GF-D8 (cell line): ENCODE results near the gene RAB7B.
A peak's percentile ranks its signal among the peaks of the same experiment; 100 is the strongest.
"Not testable (repeated sequence)": the region's sequence is repeated elsewhere in the genome, so short reads cannot be mapped to it uniquely, and the experiment has no call there.

Source experiments
- DNase-seq: peaks from one replicate; lab custom pipeline; 2025; lab: John Stamatoyannopoulos, UW

Gene RAB7B

DNA sequence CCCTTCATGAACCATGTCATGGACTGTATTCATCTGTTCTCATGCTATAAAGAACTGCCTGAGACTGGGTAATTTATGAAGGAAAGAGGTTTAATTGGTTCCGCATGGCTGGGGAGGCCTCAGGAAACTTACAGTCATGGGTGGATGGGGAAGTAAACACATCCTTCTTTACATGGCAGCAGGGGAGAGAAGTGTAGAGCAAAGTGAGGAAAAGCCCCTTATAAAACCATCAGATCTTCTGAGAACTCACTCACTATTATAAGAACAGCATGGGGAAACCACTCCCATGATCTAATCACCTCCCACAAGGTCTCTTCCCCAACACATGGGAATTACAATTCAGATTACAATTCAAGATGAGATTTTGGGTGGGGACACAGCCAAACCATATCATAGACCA, 6.6 kb downstream of the RAB7B start:
- DNase-seq = not testable (repeated sequence)

GRCh38 chr1:205994346-205994745, 8.8 kb downstream of the RAB7B start:
- no peak for DNase-seq

DNA sequence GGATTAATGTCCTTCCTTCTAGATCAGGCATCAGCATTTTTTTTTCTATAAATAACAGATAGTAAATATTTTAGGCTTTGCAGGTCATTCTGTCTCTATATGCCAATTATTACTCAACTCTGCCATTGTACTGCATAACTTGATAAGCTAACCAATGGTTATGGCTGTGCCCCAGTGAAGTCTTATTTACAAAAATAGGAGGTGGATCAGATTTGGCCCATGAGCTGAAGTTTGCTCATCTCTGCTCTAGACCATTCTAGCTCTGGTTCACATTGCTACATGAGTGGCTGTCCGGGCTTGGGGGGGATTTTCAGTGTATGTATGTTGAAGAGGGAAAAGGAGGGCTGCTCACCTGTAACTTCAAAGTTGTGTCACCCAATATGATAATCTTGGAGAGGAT, 10.1 kb downstream of the RAB7B start:
- DNase-seq = no peak

- DNase-seq = no peak
These were observed 10.8 kb downstream of the RAB7B start for GRCh38 chr1:205992218-205992882.

GRCh38 chr1:205991237-205991636, 12.0 kb downstream of the RAB7B start:
- DNase-seq = no peak

DNA sequence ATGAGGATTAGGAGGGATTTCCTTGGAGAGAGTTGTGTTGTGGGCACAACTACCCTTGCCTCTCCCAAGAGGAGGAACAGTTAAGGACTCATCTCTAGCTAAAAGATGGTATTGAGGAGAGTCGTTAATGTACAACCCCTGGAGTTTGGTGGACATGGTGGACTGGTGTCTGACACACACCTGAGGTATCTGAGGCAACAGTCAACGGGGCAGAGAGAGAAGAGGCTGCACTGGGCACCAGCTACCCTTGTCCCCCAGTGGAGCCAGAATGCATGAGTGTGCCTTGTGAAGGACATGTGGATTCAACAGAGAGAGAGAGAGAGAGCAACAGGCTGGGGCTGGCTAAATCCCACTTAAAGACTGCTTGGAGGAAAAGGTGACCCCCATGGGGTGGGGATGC, 13.0 kb downstream of the RAB7B start:
- no peak for DNase-seq

DNA sequence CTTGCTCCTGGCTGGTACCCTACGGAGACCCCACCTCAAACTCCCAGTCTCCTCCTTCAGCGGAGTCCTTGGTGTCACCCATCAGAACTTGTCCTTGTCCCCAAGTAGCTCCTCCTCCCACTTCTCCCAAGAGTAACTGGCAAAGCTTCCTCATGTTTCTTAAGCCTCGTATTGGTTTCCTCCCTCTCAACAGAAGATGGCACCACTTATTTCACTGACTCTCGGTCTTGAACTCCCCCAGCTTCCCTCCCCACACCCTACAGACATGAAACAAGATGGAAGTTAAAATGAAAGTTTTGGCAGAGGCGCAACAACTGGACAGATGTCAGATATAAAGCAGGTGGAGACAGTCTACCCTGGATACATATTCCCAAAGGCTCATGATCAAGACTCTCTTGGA, 13.4 kb downstream of the RAB7B start:
- DNase-seq = no peak

DNA sequence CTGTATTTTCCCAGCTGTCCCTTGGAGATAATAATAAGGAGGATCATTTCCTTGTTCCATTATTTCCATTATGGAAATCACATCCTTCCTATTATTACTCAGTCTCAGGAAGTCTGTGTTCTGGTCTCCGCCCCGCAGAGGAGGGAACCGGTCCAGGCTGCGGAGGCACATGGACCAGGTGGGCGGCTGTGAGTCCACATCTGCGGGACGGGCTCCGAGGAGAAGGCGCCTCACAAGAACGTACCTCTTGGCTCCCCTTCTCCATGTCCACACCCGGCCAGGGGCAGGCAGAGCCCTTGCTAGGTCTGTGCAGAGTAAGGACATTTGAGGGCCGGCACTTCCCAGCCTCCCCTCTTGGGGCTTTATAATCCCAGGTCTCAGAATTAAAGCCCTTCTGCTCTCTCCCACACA, 14.6 kb downstream of the RAB7B start:
- no peak for DNase-seq

DNA sequence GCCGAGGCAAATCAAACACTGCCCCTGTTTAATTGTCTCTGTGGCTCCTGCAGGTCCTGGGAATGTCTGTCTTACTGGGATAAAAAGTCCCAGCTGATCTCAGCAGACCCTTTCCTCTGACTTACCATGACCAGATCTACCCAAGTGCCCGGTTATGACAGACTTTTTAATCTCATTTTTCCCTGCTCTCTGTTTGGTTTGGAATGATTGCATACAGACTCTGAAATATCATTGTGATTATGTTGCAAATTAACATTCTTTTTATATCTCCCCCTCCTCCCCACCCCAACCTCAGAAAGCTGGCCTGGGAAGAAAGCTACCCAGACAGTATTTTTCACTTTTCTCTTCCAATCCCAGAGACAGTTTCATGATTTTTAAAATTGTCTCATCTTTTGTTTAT, 16.3 kb downstream of the RAB7B start:
- no peak for DNase-seq

GRCh38 chr1:205986292-205986691, 16.9 kb downstream of the RAB7B start:
- no peak for DNase-seq

DNA sequence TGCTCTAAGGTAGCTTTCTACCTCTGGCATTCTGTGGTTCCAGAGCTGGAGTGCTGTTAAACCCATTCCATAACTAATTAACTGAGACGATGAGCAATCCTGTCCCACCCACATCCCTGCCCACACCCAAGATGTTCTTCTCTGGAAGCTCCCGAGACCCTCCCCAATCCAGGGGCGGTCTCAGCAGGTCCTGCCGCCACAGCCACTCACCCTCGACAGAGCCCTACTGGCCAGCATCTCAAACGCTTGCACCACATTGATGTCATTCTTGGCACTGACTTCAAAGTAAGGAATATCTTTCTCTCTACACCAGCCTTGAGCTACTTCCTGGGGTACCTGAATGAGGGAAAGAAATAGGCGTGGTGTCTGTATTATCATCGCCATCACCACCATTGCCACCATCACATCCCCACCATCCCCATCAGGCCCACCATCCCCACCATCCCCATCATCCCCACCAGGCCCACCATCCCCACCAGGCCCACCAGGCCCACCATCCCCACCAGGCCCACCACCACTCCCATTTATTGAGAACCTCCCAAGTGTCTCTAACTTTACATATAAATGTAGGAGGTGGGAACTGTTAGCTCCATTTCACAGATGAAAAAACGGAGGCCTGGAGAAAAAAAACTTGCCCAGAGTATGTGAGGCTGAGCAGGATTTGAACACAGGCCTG, 17.7 kb downstream of the RAB7B start:
- no peak for DNase-seq

DNA sequence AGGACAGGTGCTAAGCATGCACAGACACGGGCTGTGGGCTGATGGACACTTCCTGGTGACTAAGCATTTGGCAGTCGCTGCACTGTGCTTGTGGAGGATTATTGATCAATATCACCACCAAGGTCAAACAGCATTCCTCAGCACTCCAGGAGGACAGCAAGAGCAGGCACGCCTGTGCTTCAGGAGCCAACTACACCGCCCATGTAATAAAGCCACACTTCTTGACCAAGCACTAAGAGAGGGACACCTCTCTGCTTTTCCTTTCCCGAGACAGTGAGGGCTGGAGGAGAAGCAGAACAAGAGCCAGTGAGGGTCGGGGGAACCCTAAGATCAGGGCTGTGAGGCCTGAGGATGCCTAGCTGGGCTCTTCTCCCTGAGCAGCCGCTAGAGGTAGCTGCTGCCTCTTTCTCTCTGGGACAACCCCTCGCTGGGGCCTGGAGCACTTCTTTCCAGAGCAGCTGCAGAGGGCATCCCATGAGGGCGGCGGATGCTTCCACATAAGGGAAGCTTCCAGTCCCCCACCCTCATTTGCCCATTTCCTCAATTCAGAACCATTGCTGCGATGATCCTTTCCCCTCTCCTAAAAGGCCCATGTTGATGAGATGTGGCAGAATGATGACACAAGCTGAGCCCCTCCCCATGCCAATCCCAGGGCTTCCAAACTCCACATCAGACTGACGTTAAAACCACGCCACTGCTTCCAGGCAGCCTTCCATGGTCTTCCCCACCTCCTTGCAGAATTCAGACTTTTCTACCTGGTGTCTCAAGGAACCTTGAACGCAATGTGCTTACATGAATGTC, 19.1 kb downstream of the RAB7B start:
- no peak for DNase-seq

GRCh38 chr1:205981257-205981656, 21.9 kb downstream of the RAB7B start:
- no peak for DNase-seq

DNA sequence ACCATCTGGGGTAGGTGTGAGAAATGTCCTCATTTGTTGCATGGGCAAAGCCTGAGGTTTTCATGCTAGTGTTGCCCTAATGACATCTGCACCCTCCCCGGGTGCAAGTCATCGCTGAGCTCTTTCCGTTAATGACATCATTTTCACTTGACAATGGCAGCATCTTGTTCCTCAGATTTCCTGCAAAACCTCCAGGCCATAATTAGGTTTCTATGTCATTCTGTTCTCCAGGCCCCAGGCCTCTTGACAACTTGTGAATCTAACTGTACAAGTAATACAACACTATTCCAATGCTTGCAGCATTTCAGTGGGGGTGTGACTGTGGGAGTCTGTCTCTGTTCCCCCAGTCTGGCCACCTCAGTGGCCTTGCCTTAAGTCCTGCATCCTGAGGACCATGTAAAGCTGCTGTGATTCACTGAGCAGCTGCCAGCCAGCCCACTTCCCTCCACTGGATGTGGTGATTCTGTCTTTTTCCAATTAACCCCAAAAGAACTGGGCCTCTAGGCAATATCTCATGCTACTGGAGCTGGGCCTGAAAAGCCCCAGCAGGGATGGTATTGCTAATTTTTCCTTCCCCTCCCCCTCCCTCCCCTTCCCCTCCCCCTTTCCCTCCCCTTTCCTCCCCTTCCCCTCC, 22.8 kb downstream of the RAB7B start:
- no peak for DNase-seq

DNA sequence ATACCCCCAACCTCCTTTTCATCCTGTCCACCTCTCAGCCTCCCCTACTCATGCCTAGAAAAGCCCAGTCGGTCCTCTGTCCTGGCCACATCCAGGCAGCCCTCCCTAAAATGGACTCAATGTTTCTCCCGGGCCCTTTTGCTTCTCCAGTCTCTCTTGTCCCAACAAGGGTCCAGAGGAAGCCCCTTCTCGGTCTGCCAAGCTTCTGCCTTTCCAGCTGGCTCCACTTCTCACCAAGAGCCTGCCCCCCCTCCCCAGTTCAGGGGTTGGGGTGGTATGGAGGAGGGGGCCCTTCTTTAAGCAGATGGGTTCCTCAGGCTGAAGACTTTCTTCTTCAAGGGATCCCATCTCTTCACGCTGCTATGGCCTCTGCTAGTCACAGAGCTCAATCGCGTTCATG, 23.9 kb downstream of the RAB7B start:
- DNase-seq = no peak

GRCh38 chr1:205978676-205979075, 24.5 kb downstream of the RAB7B start:
- no peak for DNase-seq

DNA sequence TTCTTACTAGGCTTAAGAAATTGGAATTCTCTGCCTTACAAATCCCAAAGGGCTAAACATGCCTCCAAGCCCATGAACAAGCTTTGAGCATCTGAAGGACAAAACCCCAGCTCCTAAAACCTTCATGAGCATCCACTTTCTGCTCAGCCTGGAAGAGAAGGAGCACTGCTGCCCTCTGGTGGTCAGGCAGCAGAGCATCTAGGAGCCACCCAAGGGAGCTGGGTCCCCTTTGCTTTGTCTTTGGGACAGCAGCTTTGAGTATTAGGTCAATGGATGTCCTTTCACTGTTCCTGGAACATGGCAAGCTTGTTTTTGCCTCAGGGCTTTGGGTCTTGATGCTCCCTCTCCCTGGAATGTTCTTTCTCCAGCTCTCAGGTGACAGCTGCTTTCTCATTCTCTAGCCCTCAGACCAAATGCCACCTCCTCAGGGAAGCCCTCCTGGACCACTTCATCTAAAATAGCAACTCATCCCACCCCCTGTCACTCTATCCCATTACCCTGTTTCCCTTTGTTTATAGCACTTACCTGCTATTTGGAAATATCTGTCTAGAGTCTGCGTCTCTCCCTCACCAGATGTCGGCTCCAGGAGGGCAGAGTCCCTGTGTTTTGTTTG, 25.7 kb downstream of the RAB7B start:
- DNase-seq = peak; percentile 24

- DNase-seq = no peak
These were observed 26.3 kb downstream of the RAB7B start for GRCh38 chr1:205976708-205977401.

GRCh38 chr1:205976036-205976435, 27.2 kb downstream of the RAB7B start:
- DNase-seq = no peak

- no peak for DNase-seq
These were observed 27.7 kb downstream of the RAB7B start for GRCh38 chr1:205975387-205975998.

- no peak for DNase-seq
These were observed 28.5 kb downstream of the RAB7B start for GRCh38 chr1:205974712-205975111.
